HG03469 (cell line): ENCODE data around the gene GPR62.

Source experiments
- ATAC-seq: cut with Tn5 transposase; IDR thresholded peaks from one replicate; pipeline ENCODE4 v1.9.1; 2021; ENCODE audit warnings: mild to moderate bottlenecking, moderate library complexity, moderate number of reproducible peaks; ENCODE audit not compliant: unreplicated experiment

GPR62 gene

DNA sequence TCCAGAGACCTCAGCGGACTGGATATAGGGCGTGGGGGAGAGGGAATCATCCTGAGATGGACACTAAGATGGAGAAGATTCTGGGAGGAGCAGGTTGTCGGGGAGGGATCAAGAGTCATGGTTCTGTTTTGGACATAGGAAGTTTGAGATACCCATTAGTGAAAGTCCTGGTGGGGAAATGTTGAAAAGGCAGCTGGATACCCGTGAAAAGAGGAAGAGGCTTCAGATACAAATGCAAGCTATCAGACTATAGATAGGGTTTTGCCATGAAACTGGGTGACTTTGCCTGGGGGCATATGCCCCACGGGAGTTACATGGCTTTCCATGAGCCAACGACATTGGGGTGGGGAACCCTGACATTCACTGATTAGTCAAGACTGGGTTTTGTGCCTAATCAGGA, 1.1 kb upstream of the GPR62 start:
- ATAC-seq = no peak

DNA sequence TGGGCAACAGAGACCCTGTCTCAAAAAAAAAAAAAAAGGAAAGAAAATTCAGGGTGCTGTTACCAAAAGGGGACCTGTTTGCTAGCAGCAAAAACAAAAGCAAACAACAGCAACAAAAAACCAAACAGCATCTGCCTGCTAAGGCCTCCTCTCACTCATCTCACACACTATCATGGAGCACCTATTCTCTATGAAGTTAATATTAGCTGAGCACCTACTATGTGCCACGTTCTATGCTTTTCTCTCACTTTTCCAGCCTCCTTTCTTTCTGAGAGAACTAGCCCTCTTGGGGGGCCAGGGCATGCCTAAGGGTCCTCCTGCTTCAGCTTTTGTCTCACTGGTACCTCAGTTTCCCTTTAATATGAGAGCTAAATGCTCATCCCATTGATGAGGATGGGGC, 468 bp upstream of the GPR62 start:
- no peak for ATAC-seq

DNA sequence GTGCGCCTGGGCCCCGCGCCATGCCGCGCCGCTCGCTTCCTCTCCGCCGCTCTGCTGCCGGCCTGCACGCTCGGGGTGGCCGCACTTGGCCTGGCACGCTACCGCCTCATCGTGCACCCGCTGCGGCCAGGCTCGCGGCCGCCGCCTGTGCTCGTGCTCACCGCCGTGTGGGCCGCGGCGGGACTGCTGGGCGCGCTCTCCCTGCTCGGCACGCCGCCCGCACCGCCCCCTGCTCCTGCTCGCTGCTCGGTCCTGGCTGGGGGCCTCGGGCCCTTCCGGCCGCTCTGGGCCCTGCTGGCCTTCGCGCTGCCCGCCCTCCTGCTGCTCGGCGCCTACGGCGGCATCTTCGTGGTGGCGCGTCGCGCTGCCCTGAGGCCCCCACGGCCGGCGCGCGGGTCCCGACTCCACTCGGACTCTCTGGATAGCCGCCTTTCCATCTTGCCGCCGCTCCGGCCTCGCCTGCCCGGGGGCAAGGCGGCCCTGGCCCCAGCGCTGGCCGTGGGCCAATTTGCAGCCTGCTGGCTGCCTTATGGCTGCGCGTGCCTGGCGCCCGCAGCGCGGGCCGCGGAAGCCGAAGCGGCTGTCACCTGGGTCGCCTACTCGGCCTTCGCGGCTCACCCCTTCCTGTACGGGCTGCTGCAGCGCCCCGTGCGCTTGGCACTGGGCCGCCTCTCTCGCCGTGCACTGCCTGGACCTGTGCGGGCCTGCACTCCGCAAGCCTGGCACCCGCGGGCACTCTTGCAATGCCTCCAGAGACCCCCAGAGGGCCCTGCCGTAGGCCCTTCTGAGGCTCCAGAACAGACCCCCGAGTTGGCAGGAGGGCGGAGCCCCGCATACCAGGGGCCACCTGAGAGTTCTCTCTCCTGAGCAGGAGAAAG, 951 bp downstream of the GPR62 start:
- no peak for ATAC-seq

DNA sequence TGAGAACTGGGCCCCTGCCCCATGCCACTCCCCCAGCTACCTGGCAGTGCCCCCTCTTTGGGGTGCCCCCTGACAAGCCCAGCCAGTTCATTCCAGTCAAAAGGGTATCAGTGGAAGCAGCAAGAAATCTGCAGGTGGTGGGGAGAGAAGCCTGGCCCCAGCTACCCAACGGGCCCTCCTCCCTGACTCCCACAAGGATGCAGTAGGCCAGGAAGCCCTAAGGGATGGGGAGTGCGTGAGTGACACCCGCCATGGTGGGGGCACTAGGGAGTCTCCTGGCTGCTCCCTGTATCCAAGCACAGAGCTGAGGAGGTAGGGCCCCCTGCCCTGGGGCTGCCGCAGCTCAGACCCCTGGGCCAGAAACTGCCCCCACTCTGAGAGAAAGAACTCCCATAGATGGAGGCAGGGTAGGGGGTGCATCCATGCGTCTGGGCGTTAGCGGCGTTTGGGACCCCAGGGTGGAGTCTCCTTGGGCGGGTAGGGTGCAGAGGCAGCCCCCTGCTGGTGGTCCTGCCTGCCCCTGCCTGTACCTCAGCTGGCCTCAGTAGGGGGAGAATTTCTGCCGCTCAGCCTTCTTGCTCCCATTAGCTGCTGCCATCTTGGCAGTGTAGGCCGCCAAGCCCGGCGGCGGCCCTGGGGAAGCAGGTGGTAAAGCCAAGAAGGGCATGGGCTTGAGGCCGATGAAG, 2.5 kb downstream of the GPR62 start:
- no peak for ATAC-seq

DNA sequence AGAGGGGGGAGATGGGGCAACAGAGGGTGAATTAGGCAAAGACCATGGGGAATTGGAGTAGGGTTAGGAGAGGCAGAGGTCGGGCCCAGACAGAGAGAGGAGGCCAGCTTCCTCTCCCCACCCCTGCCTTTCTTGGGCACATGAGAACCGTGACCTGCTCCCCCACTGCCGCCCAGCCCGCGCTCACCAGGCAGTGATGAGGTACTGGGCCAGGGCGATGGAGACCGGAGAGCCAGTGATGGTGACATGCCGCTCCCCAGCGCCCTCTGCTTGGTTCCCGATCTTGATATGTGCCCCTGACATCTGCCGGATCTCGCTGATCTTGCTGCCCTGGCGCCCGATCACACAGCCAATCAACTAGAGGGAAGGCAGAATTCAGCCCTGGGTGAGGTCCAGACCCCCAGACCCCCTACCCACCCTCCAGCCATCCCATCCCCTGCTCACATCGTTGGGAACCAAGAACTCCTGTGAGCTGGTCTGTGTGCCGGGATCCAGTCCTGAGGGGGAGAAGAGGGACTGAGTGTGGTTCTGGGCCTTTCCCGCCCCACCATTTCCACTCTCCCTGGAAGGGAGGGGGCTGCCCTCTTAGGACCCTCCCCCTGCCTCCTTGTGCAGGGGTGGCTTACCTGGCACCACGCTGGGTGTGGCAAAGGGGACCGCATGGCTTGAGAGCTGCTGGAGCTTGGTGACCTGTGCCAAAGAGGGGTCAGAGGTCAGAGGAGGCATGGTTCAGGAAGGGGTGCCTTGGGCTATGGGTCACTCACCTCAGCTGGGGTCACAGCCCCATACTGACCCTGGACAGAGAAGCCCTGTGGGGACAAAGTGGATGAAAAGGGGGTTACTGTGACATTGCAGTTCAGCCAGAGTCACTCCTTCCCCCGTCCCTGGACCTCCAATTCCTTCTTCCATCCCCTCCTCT, 3.7 kb downstream of the GPR62 start:
- no peak for ATAC-seq

DNA sequence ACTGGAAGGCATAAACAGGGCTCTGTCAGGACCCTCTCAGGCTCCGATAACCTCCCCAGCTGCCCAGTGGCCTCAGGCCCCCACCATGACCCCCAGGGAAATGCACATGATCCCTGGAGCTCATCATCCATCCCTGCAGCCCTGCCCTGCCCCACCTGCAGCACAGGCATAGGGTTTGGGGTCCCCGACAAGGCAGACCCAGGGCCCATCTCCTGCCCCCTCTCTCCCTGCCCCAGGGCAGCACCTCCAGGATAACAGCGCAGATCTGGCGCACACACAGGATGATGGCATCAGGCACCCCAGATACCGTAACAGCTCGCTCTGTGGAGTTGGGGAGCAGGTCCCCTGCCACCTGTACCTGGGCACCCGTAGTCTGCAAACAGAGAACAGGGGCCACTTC, 4.5 kb downstream of the GPR62 start:
- no peak for ATAC-seq

DNA sequence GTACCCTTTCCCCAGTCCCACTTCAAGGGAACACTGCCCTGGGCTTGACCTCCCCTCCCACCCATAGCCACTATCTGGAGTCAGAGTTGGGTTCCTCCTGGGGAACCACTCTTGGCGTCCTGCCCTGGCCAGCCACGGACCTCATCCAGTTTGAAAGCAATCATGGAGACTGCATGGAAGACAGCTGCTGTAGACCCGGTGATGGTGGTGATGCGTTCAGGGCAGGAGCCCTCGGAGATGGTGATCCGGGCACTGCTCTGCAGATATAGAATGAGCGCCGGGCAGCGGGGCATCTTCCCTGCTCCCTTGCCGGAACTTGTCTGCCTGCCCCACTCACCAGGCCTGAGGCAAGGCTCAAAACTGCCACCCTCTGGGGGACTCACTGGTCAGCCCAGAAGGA, 5.2 kb downstream of the GPR62 start:
- ATAC-seq = no peak

DNA sequence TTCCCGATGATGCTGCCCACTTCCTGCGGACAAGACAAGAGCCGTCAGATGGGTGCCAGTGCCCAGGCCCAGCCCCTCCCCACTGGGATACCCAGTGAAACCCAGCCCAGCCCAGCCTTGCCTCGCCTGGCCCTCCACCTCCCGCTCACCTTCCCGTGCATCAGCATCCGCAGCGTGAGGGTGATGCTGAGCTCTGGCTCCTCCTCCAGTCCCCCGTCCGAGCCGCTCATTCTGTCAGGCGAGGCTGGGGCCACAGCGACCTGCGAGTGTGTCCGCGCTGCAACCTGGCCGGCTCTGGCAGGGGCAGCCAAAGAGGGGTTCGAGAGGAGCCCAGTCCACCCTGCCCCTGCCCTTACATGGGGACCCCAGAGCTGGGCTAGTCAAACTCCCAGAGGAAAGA, 5.8 kb downstream of the GPR62 start:
- no peak for ATAC-seq

DNA sequence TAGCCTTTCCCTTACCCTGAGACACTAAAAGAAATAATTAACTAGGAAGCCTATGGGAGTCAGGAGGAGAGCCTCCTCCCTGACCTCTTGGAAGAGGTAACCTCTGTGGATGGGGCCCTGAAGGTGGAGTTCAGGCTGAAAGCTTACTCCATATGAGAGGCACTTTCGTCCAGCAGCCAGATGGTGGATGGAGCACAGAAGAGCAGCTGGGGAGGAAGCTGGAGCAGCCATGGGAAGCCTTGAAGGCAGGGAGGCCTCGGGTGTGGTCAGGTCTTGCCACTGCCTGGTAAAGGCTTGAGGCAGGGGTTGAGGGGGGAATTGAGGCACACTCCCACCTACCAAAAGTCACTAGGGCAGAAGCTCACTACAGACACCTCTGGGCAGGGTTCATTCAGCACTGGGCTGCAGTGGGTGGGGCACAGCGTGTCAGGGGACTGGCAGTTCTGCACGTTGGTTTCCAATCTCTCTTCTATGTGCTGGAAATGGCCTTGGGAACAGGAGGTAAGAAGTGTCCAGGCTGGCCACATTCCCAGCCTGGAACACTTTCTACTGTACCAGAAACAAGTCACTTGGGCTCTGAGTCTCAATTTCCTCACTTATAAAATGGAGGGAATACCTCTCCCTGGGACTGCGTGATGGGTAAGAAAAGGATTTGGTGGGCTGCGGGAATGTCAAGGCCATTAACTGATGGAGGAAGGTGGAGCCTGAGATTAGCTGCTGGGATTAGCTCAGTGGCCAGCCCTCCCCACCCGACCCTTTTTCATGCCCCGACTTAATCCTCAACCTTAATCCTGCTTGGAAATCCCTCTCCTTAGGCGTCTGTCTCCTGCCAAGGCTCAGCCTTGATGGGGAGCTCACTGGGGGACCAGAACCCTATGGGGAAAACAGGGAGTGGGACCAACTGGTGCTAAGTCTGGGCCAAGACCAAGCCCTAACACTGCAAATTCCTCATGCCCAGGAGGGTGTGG, 6.7 kb downstream of the GPR62 start:
- ATAC-seq = no peak

DNA sequence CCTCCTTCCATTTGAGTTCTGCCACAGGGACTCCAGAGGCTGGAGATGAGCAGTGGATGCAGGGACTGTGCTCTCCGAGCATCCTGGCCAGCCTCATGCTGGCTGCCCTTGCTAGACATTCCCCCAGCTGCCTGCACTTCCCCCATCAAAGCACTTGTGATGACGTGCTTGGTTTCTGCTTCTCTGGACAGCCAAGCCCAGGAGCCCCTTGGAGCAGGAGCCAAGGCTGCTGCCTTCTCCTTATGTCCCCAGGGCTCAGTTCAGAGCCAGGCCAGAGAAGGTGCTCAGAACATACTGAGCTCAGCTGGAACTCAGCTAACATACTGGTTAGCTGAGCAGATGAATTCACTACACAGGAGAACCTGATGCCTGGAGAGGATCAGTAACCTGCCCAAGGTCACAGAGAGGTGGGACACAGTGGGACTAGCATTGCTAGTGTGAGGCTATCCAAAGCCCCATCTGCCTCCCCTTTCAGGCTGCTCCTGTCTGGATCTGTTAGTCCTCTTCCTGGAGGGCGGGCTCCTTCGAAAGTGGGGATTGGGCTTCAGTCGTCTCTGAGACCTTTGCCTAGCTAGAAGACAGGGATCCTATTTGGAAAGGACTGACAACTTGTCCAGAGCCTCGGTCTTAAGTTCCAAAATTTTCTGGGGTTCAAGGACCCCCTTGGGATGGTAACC, 7.8 kb downstream of the GPR62 start:
- no peak for ATAC-seq

DNA sequence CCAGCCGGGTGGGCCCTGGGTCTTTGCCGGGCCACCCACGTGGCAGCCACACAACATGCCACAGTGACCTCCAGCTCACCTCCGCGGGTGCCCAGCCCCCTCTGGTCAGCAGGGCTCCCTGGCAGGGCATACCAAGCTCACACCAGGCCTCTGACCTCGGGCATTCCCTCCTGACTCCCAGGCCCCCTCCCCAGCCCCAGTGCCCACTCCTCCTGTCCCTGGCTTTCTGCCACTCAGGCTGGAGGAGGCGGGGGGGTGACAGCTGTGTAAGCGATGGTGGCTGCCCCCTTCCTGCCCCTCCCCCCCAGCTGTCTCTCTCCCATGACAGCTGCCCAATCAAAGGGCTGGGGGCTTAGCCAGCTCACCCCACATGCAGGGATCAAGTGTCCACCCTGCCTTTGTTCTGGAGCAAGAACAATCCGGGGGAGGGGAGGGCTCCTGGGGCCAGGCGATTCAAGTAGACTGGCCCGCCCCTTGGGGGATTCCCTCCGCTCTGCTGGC, 8.8 kb downstream of the GPR62 start:
- ATAC-seq = no peak

DNA sequence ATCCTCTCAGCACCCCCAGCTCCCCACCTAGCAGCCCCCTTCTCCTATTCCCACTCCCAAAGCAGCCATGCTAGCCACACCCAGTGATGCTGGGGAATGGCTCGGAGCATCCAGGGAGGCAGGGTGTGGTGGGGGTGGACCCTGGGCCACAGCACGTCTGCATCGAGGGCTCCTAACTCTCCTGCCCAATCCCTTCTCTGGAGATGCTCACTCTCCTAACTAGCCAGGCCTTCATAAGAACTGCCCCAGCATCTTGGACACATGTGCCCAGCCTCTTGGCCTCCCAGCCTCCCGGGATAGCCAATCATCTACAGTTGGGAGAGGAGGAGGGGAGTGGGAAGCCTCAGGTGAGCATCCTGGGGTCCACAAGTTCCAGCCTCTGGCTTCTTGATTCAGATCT, 9.3 kb downstream of the GPR62 start:
- no peak for ATAC-seq

DNA sequence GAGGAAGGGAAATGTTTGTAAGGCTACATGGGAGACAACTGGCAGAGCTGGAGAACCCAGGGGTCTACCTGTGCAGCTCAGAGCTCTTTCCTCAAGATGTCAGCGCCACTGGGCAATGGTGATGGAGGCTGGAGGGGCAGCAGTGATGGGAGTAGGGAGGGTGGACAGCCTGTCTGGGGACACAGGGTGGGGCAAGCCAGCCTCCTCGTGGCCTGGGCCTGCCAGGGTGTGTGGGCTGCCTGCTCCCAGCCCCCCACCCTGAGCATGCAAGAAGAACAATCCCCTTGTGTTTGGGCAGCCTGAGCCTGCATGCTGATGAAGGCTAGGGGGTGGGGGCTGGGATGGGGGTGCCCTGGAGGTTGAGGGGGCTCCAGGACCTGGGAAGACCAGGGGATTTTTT, 10.8 kb downstream of the GPR62 start:
- ATAC-seq = no peak

DNA sequence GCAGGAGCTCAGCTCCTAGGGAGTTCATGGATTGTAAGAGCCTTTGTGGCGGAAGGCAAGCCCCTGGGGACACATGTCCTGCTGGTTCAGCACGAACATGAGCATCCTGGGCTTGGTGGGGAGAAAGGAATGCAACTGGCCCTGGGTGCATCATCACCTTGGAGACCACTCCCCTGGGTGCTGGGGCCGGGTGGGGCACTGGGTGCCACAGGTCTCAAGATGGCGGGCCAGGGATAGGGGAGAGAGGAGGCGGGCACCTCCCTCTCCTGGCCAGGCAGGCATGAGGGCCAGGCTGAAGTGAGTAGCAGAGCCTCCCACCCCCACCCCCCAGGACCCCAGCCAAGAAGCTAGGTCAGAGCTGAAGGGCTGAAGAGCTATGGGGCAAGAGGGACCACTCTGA, 11.3 kb downstream of the GPR62 start:
- ATAC-seq = no peak

DNA sequence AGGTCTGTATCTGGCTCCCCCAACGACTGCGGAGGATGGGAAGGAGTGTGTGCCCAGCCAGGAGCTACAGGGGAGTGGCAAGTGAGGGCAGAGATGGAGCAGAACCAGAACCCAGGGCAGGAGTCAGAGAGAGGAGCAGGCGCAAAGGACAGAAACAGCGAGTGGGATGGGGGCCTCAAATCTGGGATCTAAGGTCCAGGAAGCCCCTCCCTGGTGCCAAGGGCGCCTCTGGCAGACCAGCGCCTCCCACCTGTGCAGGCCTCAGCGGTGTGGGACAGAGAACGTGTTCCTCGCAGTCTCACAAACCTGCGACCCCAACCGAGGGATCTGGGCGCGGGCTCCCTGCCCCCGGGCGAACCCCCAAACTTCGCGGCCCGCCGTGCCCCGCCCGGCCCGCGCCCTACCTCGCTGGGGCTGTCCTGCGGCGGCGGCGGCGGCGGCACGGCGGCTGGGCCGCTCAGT, 11.8 kb downstream of the GPR62 start:
- ATAC-seq = no peak

DNA sequence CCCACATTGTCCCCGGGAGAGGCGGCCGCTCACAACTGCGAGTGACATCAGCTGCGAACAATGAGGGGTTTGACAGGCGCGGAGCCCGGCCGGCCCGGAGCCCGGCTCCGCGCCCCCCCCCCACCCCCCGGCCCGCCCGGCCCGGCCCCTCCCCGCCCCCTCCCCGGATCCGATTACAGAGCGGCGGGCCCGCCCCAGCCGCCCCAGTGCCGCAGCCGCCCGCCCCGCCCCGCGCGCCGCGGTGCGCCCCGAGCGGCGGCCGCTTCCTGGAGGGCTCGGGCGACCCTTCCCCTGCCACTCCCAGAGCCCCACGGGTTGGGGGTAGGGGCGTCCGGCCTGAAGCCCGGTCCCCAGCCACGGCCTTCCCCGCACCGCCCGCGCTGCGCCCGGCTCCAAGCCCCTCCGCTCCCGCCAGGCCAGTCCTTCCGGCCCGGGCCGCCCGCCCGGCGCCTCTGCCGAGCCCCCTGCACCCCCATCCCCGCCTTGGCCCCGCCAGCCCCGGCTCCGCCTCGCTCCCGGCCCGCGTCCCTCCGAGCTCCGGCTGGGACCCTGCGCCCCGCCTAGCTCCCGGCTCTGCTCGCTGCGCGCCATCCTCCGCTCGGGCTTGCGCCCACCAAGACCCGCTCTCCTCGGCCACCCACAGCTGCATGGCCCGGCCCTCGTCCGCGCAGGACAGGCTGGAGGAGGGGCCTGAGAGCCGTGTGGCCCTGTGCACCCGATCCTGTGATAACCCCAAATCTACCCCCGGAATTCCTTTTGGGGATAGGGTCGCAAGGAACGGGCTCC, 12.4 kb downstream of the GPR62 start, which contains the start of gene PCBP4:
Gene PCBP4 (minus strand): TSS at position 71 of the 786 bp plus-strand sequence. CDS start 6,214 bp downstream, outside the sequence.
- no peak for ATAC-seq

DNA sequence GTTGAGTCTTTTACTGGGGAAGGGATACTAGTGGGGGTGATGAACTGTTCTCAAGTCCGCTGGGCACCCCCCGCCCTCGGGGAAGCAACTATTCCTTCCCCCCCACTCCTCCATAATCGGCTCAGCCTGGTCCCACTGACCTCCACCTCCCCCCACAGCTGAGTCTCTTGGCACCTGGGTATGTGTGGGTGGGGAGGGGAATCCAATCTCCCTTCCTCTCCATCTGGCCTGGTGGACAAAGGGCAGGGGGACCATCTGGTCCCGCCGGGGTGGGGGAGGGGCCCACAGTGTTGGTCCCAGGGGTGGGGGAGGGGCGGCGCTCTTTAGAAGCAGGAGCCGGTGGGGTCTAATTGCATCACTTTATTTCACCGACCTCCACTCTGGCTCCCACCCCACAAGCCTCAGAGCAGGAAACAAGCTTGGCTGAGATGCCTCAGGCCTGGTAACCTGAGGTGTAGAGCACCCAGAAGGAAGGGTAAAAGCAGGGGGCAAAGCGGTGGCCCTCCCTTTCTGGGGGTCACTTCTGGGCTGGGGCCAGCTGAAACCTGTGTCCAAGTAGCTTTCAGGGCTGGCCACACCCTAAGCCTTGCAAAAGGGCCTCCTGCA, 13.1 kb downstream of the GPR62 start:
- no peak for ATAC-seq
